Testis (tissue), 3 donors: ENCODE data around the gene PTPRK. TPM values are rescaled to one million over a fixed set of nuclear protein-coding genes. Genes with fewer than 3 reads are reported as not detected.

ENCODE experiments used
- DNase-seq: peaks from one replicate; pipeline ENCODE4 v3.0.0-alpha.2; 2019
- H3K27ac ChIP-seq, 2 donors: fragments of 200-600 bp; sonication (generic); one replicate each; pipeline ENCODE4 v1.5.1; 2019
- H3K27me3 ChIP-seq: fragments of 200-600 bp; sonication (generic); one replicate; pipeline ENCODE4 v1.5.1; 2019
- H3K36me3 ChIP-seq: fragments of 200-600 bp; sonication (generic); one replicate; pipeline ENCODE4 v1.5.1; 2017; ENCODE audit warnings: low read depth; ENCODE audit errors: missing control alignments
- H3K4me1 ChIP-seq: fragments of 200-600 bp; sonication (generic); one replicate; pipeline ENCODE4 v1.5.1; 2019
- H3K4me3 ChIP-seq, 2 donors: fragments of 200-600 bp; sonication (generic); one replicate each; pipeline ENCODE4 v1.5.1; 2017 to 2019
- H3K9me3 ChIP-seq: fragments of 200-600 bp; sonication (generic); one replicate; pipeline ENCODE4 v1.5.1; 2017
- POLR2A ChIP-seq: fragments of 450-650 bp; IDR thresholded peaks from one replicate; pipeline ENCODE4 v1.6.1; 2017; ENCODE audit warnings: antibody characterized with exemption, mild to moderate bottlenecking, moderate library complexity
- WGBS, 2 donors: methylation state at CpG; one replicate each; pipeline ENCODE4 v1.1.5; 2018; 5-methylcytosine and 5-hydroxymethylcytosine counted together
- intact Hi-C: fragments of 100-400 bp; cut with DNase I; formaldehyde crosslinking; loops from one replicate; pipeline ENCODE4 v1.15.1; 2023; ENCODE audit warnings: low total_unique reads
- polyA plus RNA-seq: library from polyadenylated mRNA; stranded (reverse); fragments of 350-450 nt; fragmentation: Illumina TruSeq; extraction: RNeasy Lipid Tissue Mini Kit (QIAGEN cat#74804); gene quantifications from one replicate; pipeline ENCODE4 v1.2.3, GENCODE V29; 2014; ENCODE audit warnings: low read depth, low replicate concordance; ENCODE audit not compliant: insufficient read depth
- total RNA-seq, 2 donors: library from RNA; depleted of rRNA; stranded (reverse); fragments of >200 nt; gene quantifications; one replicate each; pipeline ENCODE4 v1.2.3, GENCODE V29; 2016
- TF ChIP-seq, protein P1 (sequence below), 3 experiments: fragments of 450-650 bp in 2 of 3; fragments of 200-600 bp in 1 of 3; sonication (generic) in 1 of 3; IDR thresholded peaks; one replicate each; pipeline ENCODE4 v1.5.1; 2016 to 2019; ENCODE audit warnings: antibody characterized with exemption in 3 of 3, mild to moderate bottlenecking in 2 of 3, moderate library complexity in 1 of 3

The PTPRK gene
- total and polyA plus RNA-seq, 3 donors from 2014 or later, result 9.1 to 13.3 (median 12.5) TPM

DNA sequence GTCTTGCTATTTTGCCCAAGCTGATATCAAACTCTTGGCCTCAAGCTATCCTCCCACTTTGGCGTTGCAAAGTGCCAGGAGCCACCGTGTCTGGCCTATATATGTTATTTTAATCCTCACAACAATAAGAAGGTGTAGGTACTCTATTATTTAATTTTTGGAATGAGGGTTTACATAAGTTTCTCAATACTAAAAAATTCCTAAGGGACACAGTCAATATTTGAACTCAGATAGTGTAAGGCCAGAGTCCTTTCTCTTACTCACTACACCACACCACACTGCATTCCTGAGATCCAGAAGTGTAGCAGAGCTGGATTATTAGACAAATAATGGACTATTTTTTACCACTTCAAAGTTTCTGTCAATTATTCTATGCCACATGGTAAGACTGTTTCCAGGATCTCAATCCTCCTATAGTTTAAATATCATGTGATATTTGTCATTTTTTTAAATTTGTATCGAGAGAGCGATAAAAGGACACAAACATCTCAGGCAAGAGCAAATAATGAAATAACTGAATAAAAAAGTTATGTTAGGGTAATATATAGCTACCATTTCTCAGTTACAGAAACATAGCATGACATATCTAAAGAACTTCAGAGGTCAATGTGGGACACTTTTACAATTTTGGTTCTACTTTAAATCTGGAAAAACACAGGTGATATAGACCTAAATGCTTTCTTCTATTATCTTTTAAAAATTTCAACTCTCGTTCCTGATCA lies 457.4 kb downstream of the PTPRK start:
- H3K9me3 ChIP-seq, result no peaks in the 10 kb centered on the region
- H3K4me3 ChIP-seq, result no peak overlapping the region
- WGBS, 2 donors, result 91 to 96% methylated on average over 5 of the region's 5 CpGs
- no peaks in the 10 kb centered on the region for H3K27me3 ChIP-seq
- H3K4me1 ChIP-seq, result no peaks in the 10 kb centered on the region
- intact Hi-C loops, result no loop called here
- no peak for DNase-seq
- no peak for TF ChIP-seq POLR2A
- TF ChIP-seq, protein P1, sequence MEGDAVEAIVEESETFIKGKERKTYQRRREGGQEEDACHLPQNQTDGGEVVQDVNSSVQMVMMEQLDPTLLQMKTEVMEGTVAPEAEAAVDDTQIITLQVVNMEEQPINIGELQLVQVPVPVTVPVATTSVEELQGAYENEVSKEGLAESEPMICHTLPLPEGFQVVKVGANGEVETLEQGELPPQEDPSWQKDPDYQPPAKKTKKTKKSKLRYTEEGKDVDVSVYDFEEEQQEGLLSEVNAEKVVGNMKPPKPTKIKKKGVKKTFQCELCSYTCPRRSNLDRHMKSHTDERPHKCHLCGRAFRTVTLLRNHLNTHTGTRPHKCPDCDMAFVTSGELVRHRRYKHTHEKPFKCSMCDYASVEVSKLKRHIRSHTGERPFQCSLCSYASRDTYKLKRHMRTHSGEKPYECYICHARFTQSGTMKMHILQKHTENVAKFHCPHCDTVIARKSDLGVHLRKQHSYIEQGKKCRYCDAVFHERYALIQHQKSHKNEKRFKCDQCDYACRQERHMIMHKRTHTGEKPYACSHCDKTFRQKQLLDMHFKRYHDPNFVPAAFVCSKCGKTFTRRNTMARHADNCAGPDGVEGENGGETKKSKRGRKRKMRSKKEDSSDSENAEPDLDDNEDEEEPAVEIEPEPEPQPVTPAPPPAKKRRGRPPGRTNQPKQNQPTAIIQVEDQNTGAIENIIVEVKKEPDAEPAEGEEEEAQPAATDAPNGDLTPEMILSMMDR (IDR thresholded peaks at IDR 0.05), result no peak
- H3K36me3 ChIP-seq, result no peaks in the 10 kb centered on the region
- H3K27ac ChIP-seq, result no peak overlapping the region

DNA sequence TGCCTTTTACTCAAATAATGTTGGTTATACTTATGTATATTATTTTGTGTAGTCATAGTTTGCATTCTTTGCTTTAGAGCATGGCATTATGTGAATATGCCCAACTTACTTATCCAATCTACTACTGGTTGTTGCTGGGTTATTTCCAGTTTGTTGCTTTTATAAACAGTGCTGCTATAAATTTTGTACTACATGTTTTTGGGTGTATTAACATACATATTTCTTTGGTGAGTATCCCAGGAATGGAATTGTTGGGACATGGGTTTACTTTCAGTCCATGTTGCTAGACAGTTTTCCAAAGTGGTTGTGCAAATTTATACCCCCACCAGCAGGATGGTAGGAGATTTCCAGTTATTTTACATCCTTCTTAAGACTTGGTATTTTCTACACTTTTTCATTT lies 462.5 kb downstream of the PTPRK start:
- no peak for TF ChIP-seq POLR2A
- TF ChIP-seq, protein P1 (IDR thresholded peaks at IDR 0.05), result no peak
- Histone ChIP-seq H3K4me1 (no peaks in the 10 kb centered on the region), H3K27me3 (no peaks in the 10 kb centered on the region), H3K4me3 (no peak overlapping the region), H3K36me3 (no peaks in the 10 kb centered on the region), H3K27ac (no peak overlapping the region), H3K9me3 (no peaks in the 10 kb centered on the region)
- no peak for DNase-seq
- intact Hi-C loops, result no loop called here

DNA sequence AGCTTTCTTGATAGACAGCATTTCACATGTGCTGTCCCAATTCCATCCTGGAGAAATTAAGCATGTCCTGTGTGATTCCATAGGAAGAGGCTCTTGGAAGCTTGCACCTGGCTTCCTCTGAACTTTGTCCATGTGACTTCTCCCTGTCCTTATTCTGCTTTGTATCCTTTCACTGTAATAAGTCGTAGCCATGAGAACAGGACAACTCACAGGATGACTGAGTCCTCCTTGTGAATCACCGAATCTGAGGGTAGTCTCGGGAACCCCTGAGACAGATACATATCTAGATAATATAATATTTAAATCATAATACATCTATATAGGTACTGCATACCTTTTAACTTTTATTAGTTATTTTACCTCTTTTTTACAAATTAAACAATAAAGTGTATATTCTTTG lies 462.9 kb downstream of the PTPRK start:
- H3K27me3 ChIP-seq, result no peaks in the 10 kb centered on the region
- no peak for DNase-seq
- H3K9me3 ChIP-seq, result no peaks in the 10 kb centered on the region
- 94 to 96% methylated on average over 3 of the region's 3 CpGs for WGBS, 2 donors
- no peak overlapping the region for H3K4me3 ChIP-seq
- intact Hi-C loops, result no loop called here
- H3K36me3 ChIP-seq, result no peaks in the 10 kb centered on the region
- H3K27ac ChIP-seq, result no peak overlapping the region
- TF ChIP-seq, protein P1 (IDR thresholded peaks at IDR 0.05), result no peak
- TF ChIP-seq POLR2A, result no peak
- H3K4me1 ChIP-seq, result no peaks in the 10 kb centered on the region

DNA sequence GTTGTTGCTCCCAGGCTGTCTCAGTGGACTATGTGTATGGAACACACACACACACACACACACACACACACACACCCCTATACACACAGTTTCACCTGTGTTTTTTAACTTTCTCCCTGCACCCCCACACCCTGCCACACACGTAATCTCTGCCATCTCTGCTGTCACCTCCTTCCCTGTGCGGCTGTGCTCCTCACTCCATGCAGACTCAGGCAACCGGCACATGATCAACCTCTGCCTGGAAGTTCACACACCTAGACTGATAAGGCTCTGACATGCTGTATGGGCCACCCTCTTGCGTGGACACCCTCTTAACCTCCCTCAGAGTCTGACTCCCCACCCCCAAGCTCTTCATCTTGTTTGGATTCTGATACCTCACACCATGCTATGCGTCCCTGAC lies 467.3 kb downstream of the PTPRK start:
- intact Hi-C loops, result no loop called here
- WGBS, 2 donors, result 94 to 95% methylated on average over 5 of the region's 5 CpGs
- TF ChIP-seq POLR2A, result no peak
- TF ChIP-seq, protein P1 (IDR thresholded peaks at IDR 0.05), result no peak
- Histone ChIP-seq H3K36me3 (no peaks in the 10 kb centered on the region), H3K4me3 (no peak overlapping the region), H3K27ac (no peak overlapping the region), H3K9me3 (no peaks in the 10 kb centered on the region), H3K27me3 (no peaks in the 10 kb centered on the region), H3K4me1 (no peaks in the 10 kb centered on the region)
- no peak for DNase-seq

DNA sequence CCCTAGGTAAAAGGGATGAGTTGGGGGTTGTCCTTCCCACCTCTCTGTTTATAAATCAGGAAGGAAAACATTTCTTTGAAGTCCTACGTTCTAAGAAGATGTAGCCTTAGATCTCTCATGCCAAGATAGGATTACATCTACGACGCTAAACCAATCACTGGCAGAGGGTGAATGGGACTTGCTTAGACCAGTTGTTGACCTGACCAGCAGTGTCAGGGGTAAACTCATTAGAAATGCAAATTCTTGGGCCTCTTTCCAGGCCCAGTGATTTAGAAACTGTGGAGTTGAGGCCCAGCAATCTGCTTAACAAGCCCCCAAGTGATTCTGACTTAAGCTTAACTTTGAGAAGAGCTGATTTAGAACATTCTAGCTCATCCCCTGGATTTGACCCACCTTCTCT lies 472.4 kb downstream of the PTPRK start:
- Histone ChIP-seq H3K27ac (no peak overlapping the region), H3K9me3 (no peaks in the 10 kb centered on the region), H3K4me3 (no peak overlapping the region), H3K4me1 (no peaks in the 10 kb centered on the region), H3K27me3 (no peaks in the 10 kb centered on the region), H3K36me3 (no peaks in the 10 kb centered on the region)
- intact Hi-C loops, result no loop called here
- TF ChIP-seq, protein P1 (IDR thresholded peaks at IDR 0.05), result no peak
- TF ChIP-seq POLR2A, result no peak
- DNase-seq, result no peak
- 86 to 95% methylated on average over 3 of the region's 3 CpGs for WGBS, 2 donors
